Endometrium (tissue), 2 donors: Measurements from ENCODE around the gene CEP85.
A peak's percentile ranks its signal among the peaks of the same experiment; 100 is the strongest.

Experiments used
- FAIRE-seq: peaks from 2 replicates; lab custom pipeline; 2012; peaks lifted over from hg19 to GRCh38; lab: Jason Lieb, UNC
- donor health status: control.
- donor health status: control.

The CEP85 gene, protein sequence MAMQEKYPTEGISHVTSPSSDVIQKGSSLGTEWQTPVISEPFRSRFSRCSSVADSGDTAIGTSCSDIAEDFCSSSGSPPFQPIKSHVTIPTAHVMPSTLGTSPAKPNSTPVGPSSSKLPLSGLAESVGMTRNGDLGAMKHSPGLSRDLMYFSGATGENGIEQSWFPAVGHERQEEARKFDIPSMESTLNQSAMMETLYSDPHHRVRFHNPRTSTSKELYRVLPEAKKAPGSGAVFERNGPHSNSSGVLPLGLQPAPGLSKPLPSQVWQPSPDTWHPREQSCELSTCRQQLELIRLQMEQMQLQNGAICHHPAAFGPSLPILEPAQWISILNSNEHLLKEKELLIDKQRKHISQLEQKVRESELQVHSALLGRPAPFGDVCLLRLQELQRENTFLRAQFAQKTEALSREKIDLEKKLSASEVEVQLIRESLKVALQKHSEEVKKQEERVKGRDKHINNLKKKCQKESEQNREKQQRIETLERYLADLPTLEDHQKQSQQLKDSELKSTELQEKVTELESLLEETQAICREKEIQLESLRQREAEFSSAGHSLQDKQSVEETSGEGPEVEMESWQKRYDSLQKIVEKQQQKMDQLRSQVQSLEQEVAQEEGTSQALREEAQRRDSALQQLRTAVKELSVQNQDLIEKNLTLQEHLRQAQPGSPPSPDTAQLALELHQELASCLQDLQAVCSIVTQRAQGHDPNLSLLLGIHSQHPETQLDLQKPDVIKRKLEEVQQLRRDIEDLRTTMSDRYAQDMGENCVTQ

GRCh38 chr1:26233903-26234643, at the start of gene CEP85:
CEP85 (plus strand) TSS chr1:26234200; CDS start chr1:26239784, 5,584 bp downstream.
- FAIRE-seq, result peak; percentile 95

DNA sequence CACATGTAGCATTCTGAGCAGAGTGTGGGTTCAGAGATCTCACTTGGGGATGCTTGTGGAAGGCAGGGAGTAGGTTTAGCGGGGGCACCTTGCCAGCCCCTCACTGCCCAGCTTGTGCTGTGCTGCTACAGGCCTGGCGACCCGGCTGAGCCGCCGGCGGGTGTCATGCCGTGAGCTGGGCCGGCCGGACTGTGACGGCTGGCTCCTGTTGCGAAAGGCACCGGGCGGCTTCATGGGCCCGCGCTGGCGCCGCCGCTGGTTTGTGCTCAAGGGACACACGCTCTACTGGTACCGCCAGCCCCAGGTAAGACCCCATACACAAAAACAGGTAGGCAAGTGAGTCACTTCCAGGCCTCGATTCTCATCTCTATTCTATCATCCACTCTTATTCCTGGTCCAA, 49.1 kb upstream of the CEP85 start:
- no peak for FAIRE-seq

DNA sequence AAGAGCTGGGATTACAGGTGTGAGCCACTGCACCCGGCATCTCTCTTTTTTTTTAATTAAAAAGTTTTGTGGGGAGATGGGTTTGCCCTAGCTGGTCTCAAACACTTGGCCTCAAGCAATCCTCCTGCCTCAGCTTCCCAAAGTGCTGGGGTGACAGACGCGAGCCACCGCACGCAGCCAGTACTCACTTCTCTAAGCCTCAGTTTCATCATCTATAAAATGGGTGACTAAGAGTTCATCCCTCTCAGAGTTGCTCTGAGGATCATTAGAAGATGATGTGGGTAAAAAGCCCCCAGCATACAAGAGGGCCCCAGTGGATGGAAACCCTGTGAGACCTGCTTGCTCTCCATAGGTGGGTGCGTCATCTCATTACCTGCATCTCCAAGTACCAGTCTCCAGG, 46.1 kb upstream of the CEP85 start:
- no peak for FAIRE-seq

DNA sequence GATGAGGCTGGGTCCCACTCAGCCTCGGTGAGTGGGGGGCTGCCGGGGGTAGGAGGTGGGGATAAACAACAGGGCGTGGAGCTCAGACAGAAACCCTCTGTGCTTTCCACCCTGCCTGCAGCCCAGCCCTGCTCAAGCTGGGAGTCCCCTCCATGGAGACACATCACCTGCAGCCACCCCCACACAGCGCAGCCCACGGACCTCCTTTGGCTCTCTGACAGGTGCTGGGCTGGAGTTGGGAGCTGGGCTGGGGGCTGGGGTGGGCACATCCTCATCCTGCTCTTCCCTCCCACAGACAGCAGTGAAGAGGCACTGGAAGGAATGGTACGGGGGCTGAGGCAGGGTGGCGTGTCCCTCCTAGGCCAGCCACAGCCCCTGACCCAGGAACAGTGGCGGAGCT, 45.5 kb upstream of the CEP85 start:
- no peak for FAIRE-seq

GRCh38 chr1:26189331-26189730, 44.7 kb upstream of the CEP85 start:
- no peak for FAIRE-seq

DNA sequence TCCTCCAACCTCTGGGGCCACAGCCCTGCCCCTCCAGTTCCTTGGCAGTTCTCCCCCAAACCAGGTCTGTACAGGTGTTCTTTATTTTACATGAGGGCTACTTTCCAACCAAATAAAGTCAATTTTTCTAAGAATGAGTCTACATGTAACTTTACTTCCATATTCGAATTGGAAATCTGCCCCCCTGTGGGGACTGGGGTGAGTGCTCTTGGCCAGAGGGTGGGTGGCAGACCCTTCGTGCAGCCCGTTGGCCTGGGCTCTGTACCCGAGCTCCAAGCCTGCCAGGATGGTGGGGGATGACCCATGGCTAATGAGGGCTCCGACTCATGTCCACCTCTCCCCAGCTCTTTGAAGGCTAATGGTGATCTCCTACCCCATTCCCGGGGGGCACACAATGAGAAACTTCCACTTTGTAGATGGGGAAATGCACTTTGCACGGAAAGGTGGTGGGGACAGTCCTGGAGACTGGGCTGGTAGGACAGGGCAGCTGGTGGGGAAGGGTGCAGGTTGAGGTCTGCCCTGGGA, 44.2 kb upstream of the CEP85 start:
- no peak for FAIRE-seq

DNA sequence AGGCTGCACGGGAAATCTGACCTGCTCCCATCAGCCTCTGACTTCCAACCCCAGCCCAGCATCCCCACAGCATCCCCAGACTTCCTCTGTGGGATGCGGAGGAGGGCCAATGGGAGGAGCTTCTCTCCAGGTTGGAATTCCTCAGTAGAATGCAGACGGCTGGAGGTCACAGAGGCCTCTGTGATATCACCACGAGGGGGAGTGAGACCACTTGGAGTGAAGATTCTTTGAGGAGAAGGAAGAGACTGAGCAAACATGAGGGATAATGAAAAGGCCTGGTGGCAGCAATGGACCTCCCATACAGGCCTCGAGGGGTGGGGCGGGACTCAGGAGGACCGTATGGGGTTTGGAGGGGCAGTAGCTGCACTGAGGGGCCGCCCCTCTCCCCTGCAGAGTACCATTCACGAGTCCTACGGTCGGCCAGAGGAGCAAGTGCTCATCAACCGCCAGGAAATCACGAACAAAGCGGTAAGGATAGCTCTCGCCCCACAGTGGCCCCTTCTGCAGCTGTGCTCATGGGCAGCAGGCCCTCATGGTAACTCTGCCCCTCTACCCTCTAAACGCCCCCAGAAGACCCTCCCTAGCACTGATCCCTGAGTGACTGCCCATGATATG, 43.5 kb upstream of the CEP85 start, which contains the start of gene CATSPER4:
Gene CATSPER4, plus strand, starts transcription at position 230 of the 615 bp plus-strand sequence. Its CDS starts 26 bp downstream, at position 256.
- no peak for FAIRE-seq

DNA sequence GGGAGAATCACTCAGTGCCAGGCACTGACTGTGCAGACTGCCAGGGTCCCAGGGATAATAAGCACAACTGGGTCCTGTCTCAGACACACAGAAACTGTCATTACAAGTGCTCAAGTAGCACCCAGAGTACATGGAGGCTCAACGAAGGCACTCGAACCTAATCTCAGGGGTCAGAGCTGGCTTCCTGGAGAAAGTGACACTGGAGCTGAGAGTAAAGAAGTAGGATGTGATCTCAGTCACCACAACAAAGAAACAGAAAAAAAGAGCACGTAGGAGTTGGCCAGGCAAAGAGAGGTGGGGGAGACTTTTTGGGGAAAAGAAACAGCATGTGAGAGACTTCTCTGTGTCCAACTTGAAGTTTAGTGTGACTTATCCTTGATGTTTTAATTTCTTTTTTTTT, 42.3 kb upstream of the CEP85 start:
- FAIRE-seq, result no peak

- FAIRE-seq, result no peak
Observed at GRCh38 chr1:26195805-26196204, 38.2 kb upstream of the CEP85 start.

GRCh38 chr1:26197301-26197700, 36.7 kb upstream of the CEP85 start:
- no peak for FAIRE-seq

GRCh38 chr1:26197813-26198212, 36.2 kb upstream of the CEP85 start:
- no peak for FAIRE-seq

DNA sequence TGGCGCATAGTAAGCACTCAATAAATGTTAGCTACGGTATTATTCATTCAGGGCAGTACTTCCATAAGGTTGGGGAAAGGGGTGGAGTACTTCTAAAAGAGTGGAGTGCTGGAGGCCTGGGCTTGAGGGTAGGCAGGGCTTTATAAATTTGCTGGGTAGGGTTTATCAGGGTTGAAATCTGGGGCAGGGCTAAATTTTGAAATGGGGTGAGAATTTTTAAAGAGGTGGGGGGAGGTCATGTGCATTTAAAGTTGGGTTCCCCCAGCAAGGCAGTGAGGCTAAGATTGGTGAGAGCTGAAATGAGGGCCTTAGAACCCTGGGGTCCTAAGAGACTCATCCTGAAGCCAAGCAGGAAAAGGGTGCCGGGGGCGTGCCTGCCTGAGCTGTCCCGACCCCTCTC, 33.6 kb upstream of the CEP85 start:
- no peak for FAIRE-seq

DNA sequence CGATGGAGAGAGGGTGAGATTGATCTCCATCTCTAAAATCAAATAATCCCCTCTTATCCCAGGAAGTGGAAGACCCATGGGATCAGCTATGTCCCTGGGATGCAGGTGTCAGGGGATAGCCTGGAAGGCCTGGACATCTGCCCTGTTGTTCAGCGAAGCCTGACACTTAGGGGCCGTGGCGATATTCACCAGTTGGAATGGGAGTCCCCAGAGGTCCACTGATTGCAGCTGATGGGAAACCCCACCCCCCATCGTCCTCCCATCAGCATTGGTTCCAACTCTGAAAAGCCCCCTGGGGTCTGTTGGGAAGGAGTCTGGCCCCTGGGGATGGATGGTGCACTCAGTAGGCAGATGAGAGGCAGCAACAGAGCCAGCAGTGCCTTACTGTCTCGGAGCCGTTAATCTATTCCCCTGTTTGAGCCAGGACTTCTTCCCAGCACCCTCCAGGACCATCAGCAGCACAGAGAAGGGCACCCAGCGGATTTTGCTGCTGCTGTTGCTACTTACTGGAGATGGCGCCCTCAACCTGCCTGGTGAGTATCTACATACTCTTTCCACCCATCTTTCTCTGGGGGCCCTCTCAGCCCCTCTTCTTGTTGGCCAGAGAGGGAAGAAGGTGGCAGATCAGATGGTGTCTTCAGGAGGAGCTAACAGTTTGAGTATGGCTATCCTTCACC, 30.2 kb upstream of the CEP85 start:
- FAIRE-seq, result no peak

DNA sequence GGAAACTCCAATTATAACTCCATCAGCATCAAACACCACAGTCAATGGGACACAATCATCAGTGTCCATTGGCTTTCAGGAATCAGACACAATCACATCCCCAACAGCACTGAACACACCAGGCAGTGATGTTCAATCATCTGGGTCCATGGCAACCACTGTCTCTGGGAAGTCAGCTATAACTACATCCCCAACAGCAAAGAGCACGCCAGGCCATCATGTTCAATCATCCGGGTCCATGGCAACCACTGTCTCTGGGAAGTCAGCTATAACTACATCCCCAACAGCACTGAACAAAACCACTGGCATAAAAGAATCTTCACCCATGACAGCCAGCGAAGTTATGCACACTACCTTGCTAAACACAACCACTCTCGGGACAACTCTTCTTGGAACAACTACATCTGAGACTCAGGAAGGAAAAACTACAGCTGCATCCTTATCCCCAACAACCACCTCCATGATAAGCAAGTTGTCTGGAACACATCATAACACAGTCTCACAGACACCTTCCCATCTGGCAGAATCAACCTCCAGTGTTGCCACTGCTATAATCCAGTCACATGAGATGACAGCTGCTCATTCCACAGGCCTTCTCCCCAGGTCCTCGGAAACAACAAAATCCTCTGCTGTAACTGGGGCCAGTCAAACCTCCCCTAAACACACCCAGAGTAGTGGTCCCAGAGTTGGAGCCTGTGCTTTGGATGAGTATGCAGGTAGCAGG, 23.7 kb upstream of the CEP85 start:
- FAIRE-seq, result no peak

DNA sequence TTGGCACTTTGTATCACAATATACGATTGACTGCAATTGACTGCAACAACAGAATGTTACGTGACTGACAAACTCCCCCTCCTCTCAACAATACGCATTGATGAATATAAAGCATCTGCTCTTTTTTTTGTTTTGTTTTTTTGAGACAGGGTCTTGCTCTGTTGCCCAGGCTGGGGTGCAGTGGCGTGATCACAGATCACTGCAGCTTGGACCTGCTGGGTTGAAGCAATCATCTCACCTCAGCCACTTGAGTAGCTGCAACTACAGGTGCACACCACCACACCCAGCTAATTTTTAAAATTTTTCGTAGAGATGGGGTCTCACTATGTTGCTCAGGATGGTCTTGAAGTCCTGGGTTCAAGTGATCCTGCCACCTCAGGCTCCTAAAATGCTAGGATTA, 21.3 kb upstream of the CEP85 start:
- FAIRE-seq, result no peak

- FAIRE-seq, result no peak
Observed at GRCh38 chr1:26213335-26213905, 20.6 kb upstream of the CEP85 start.

- FAIRE-seq, result no peak
Observed at GRCh38 chr1:26215246-26215645, 18.8 kb upstream of the CEP85 start.

- FAIRE-seq, result no peak
Observed at GRCh38 chr1:26218906-26219494, 15.0 kb upstream of the CEP85 start.

DNA sequence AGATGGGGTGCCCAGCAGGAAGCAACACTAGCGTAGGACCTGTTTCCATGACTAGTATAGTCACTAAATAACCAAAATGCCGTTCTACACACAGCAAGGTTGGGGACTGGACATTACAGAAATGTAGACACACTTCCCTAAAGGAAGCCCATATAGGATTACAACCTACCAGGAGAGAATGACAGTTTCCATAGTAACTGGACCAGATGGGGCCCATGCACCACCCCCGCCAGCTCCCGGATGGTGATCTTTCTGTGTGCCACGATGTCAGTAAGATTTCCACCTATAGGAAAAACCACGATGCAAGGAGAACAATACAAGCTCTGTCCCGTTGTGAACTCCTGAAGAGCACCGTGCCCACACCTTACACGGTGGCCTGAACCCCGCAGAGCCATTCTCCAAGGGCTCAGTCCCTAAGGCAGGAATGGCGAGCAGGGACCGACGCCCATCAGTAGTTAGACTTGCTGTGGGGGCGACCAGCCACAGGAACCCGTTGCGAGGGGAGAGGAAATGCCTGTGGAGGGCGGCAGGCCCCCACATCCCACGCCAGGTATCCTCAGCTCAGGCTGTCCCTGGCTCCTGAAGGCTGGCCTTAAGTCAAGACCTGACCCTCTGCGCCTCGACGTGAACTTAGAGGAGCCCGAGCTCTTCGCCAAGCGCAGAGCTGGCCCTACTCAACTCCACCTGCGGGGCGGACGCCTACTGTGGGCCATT, 13.6 kb upstream of the CEP85 start:
- no peak for FAIRE-seq
